GM15510 (cell line): ENCODE results near the gene SCARB1.

ENCODE experiments used
- POLR2A ChIP-seq: IDR thresholded peaks from 3 replicates; pipeline ENCODE4 v1.6.1; 2011; ENCODE audit warnings: borderline replicate concordance; ENCODE audit not compliant: insufficient read length; ENCODE audit errors: extremely low read depth

Gene SCARB1

DNA sequence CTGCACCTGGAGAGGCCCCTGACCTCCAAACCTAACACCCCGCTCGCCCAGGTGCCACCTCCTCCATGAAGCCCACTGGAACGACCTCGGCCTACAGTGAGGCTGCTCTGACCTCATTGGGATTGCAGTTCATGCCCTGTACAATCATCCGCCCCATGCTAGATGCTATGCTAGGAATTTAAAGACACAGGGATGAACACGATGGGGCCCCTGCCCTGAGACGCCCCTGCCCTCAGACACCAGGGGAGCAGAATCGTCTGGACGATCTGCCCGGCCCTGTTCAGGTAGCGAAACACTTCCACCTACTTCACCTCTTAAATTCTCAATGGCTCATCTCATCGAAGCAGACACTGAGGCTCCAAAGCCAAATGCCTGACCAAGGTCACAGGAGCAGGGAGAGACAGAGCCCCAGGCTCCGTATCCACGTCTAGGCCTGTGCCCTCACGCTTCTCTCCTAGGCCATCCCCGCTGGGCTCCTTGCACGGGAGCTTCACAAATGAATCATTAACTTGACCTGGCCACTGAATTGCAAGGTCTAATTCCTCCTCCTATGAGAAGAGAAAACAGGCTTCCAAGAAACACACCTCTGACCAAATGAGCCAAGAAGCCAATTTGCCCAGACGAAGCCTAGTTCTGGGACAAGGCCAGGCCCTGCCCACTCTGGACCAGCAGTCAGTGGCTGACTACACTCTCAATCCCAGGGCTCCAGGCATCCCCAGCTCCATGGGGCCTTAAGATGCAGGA, 35.2 kb downstream of the SCARB1 start:
- no peak for TF ChIP-seq POLR2A

DNA sequence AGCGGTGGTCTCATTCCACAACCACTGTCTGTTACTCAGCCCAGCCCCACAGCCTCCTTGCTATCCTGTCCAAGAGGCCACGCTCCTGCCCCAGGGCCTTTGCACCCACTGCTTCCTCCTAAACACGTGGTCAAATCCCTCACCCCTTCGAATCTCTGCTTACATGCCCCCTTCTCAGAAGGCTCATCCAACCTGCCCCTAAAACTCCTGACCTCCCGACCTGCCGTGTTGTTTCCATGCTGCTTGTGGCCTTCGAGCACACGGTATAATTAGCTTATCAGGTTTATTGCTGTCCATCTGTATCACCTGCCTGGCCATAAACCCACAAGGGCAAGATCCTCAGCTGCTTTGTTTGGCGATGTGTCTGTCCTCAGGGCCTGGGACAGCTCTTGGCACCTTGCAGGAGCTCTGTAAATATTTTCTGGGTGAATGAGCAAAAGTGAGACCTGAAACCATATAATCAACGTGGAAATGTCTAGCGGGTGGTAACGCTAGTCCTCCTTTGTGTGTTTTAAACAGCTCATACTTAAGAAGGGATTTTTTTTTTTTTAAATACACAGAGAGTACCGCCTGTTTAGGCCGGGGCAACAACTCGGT, 36.0 kb downstream of the SCARB1 start:
- TF ChIP-seq POLR2A = no peak

DNA sequence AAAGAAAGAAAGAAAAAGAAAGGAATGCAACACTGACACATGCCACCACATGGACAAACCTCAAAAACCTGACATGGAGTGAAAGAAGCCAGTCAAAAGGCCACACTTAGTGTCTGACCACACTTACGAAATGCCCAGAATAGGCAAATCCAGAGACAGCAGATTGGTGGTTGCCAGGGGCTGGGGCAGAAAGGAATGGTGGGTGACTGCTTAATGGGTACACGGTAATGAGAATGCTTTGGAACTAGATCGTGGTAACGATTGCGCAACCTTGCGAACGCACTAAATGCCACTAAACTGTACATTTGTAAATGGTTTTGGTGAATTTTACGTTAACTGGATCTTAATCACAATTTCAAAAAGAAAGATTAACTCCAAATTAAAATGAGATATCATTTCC, 39.5 kb downstream of the SCARB1 start:
- no peak for TF ChIP-seq POLR2A

DNA sequence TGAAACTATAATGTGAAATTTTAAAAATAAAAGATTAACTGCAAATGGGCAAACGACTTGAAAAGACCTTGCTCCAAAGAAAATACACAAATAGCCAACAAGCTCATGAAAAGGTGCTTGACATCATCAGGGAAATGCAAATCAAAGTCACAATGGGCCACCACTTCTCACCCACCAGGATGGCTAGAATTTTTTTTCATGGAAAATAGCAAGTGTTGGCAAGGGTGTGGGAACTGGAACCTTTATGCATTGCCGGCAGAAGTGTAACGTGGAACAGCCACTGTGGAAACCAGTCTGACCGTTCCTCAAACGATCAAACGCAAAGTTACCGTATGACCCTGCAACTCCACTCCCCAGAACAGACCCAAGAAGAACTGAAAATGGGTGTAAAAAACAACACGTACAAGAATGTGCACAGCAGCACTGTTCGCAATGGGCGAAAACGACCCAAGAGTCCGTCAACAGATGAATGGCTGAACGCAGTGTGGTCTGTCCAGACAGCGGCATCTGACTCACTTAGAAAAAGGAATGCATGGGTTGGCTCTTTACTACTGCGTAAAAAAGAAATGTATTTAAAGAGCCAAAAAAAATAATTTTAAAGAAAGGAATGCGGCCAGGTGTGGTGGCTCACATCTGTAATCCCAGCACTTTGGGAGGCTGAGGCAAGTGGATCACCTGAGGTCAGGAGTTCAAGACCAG, 40.2 kb downstream of the SCARB1 start:
- no peak for TF ChIP-seq POLR2A

DNA sequence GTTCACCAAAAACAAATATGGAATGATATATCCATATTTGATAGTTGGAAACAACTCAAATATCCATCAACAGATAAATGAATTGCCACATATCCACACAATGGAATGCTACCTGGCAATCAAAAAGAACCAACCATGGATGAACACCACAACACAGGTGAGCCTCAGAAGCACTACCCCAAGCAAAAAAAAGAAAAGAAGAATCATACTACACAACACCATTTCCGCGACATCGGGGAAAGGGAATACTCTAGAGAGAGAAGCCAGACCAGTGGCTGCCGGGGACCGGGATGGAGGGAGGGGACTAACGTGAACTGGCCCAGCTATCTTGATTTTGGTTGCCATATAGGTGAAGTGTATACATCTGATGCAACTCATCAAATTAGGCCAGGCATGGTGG, 41.4 kb downstream of the SCARB1 start:
- no peak for TF ChIP-seq POLR2A

GRCh38 chr12:124821252-124822200, 42.1 kb downstream of the SCARB1 start:
- no peak for TF ChIP-seq POLR2A

DNA sequence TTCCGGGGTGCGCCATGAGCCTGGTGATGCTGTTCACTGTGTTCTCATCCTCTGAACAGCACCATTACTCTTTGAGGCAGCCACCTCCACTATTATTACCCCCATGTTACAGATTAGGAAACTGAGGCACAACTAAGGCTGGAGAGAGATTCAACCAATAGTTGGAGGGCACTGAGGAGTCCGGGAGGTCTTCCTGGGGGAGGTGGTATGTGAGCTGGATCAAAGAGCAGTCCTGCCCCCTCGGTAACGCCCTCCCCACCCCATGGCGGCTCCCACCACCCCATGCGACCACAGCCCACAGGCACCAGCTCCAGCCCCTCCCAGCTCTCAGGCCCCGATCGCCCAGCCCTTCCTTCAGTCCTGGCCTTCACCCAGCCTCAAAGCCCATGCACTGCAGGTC, 43.5 kb downstream of the SCARB1 start:
- no peak for TF ChIP-seq POLR2A

DNA sequence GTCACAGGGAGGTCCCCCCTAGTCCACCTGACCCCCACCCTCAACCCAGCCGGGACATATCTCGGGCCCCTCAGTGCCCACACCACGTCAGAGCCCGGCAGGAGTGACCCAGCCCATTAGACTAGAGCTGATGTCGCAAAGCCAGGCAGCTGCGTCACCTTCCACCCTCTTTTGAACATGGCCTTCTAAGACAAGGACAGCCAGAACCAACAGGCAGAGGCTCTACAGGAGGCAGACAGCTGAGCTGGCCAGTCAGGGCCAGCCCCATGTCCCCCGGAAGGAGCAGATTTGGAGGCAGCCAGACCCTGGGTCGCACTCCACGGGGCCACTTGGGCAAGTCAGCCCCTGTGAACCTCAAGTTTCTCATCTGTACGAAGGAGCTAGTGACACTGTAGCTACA, 44.1 kb downstream of the SCARB1 start:
- TF ChIP-seq POLR2A = no peak

GRCh38 chr12:124819080-124819479, 44.6 kb downstream of the SCARB1 start:
- TF ChIP-seq POLR2A = no peak

DNA sequence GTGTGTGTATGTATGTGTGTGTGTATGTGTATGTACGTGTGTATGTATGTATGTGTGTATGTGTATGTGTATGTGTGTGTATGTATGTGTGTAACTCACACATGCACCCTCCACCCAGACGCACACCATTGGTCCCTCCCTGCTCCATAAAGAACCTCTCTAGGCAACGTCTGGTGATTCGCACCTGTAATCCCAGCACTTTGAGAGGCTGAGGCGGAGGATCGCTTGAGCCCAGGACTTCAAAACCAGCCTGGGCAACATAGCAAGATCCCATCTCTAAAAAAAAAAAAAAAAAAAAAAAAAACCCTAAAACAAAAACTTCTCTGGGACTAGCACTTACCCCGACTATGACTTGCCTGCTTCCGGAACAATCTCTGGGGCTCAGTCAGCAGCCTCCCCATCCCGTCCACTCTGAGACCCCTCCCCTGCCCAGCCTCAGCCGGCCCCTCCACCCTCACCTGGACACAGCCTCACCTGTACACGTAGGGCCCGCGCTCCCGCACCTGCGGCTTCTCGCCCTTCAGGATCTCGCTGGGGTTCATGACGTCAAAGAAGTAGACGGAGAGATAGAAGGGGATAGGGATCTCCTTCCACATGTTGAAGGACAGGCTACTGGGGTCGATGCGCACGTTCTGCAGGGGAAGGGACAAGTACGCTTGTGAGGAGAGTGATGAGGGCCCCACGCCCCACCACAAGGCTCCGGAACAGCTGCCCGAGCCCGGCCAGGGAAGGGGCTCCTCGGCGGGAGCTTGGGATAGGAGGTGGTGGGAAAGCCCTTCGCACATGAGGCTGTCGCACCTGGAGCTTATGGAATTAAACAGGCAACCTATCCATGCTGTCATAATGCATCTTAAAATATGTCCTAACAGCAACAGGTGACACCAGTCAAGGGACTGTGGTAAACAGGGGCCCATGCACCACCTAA, 46.3 kb downstream of the SCARB1 start:
- TF ChIP-seq POLR2A = no peak

- TF ChIP-seq POLR2A = no peak
Measured at GRCh38 chr12:124816295-124816854, 47.3 kb downstream of the SCARB1 start.

DNA sequence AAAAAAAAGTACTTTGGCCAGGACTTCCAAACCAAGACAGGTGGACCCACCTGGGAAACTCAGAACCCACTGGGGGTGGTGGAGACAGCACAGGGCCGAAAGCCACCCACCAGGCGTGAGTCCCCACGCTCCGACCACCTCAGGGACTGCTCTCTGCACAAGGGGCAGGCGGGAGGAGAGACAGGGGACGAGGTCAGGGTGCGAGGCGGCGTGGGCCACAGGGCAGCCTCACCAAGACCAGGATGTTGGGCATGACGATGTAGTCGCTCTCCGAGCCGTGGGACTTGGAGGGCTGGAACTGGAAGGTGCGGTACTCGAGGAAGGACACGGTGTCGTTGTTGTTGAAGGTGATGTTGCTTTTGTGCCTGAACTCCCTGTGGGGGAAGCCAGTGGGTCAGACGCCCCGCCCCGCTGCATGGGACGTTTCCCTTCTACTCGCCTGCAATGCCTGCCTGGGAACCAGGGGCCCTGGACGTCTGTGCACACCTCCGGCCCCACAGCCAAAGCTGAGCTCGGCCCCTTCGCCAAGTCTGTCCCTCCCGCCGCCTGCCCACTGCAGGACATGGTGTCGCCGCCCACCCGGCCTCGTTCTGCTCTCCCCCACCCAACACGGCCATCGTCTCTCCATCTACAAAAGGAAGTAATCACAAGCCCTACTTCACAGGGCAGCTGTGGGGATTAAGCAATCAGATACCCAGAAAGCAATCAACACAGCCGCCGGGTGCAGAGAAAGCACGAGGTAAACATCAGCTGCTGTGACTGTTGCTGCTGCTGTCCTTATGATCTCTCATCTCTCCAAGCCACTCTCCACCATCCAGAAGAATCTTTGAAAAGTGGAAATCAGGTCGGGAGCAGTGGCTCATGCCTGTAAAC, 48.7 kb downstream of the SCARB1 start:
- TF ChIP-seq POLR2A = no peak
